ENCODE measurements around the gene KIF14.

DNA sequence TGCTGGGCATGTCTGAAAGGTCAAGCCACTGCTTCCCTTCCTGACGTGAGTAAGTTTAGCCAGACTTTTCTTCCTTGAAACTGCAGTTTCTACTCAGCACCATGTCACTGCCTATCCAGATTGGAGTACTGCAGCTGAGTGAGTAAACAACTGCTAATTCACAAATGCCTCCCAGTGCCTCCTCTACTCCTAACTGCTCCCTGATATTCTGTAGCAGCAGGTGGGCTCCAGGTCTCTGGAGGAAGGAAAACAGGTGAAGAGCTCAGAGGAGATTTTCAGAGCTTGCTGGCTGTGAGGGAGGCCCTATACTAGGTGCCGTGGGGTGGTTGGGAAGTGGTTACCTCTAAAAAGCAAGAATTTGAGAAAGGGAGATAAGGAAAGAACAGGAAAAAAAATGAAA is 96.5 kb downstream of the KIF14 start:
- TF ChIP-seq CTCF (IDR thresholded peaks at IDR 0.05) (no peak), POLR2A (IDR thresholded peaks at IDR 0.05) (no peak)

Measured in tibial nerve (tissue), 3 donors.